Measurements from ENCODE around the gene SLC17A7. TPM values are rescaled to one million over a fixed set of nuclear protein-coding genes. Genes with fewer than 3 reads are reported as not detected.

The SLC17A7 gene
- total RNA-seq, 4 donors from 2014 or later: 1.1 to 1.7 (median 1.2) TPM

DNA sequence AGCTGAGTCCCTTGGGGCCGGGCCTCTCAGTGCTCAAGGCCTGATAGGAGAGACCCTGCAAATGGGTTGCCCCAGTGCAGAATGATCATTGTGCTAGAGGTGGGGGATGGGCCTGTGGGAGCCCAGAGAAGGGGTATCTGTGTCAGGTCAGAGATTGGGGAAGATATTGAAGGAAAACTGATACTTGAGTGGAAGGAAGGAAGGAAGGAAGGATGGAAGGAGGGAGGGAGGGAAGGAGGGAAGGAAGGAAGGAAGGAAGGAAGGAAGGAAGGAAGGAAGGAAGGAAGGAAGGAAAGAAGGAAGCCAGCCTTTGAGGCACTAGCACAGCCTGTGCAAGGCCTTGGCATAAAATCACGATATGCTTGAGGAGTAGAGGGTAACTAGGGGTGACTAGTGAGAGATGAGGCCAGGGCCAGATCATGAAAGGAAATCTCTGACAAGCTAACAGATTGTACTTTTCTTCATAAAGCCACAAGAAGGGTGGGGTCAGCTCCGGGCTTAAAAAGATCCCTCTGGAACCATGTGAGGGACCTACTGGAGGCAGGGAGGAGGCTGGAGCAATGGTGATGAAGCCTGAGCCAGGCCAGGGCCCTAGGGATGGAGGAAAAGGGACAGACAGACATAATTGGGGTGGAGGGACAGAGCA lies 29.5 kb downstream of the SLC17A7 start:
- ATAC-seq: no peak
- no peaks in the 10 kb centered on the region for H3K9me3 ChIP-seq
- no peaks in the 10 kb centered on the region for H3K36me3 ChIP-seq
- no peaks in the 10 kb centered on the region for H3K4me1 ChIP-seq
- peaks cover 62% of the 10 kb centered on the region for H3K27me3 ChIP-seq
- H3K27ac ChIP-seq: no peak overlapping the region
- H3K4me3 ChIP-seq: no peak overlapping the region
- TF ChIP-seq CTCF (IDR thresholded peaks at IDR 0.05): no peak
- TF ChIP-seq POLR2AphosphoS5 (IDR thresholded peaks at IDR 0.05): no peak
- TF ChIP-seq EP300 (IDR thresholded peaks at IDR 0.05): no peak
- no peak for TF ChIP-seq POLR2A (IDR thresholded peaks at IDR 0.05)
- WGBS, 2 donors (ENCODE audit: low coverage in 1 of 2): 63 to 75% methylated on average over 2 of the region's 3 CpGs

DNA sequence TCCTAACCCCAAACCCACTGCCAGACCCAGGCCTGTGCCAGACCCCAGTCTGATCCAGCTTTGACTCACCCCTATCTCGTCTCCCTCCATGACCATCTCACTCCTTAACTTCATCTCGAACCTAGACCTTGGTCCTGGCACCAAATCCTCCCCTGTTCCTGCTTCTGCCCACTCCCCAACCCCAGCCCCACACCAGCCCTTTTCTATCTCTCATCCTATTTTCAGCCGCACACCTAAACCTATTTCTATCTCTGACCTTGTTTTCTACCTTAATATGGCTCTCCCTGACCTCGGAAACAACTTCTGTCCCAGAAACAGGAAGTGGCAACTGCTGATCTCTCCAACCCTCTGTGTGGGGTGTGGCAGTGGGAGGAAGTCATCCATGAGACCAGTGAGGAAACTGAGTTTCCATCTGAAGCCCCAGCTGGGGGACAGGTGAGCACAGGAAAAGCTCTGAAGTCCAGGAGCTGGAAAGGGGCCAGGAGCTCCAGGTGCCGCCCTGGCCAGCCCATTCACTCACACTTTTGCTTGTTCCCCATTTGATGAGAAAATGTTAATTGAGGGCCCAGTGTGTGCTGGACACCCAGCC lies 31.8 kb downstream of the SLC17A7 start:
- Histone ChIP-seq H3K4me1 (no peaks in the 10 kb centered on the region), H3K27me3 (peaks cover 48% of the 10 kb centered on the region), H3K4me3 (no peak overlapping the region), H3K36me3 (no peaks in the 10 kb centered on the region), H3K27ac (no peak overlapping the region), H3K9me3 (no peaks in the 10 kb centered on the region)
- 72 to 100% methylated on average over 1 to 3 of the region's 5 CpGs for WGBS, 2 donors (ENCODE audit: low coverage in 1 of 2)
- no peak for ATAC-seq
- TF ChIP-seq CTCF (IDR thresholded peaks at IDR 0.05) (no peak), POLR2A (IDR thresholded peaks at IDR 0.05) (no peak), EP300 (IDR thresholded peaks at IDR 0.05) (no peak), POLR2AphosphoS5 (IDR thresholded peaks at IDR 0.05) (no peak)

DNA sequence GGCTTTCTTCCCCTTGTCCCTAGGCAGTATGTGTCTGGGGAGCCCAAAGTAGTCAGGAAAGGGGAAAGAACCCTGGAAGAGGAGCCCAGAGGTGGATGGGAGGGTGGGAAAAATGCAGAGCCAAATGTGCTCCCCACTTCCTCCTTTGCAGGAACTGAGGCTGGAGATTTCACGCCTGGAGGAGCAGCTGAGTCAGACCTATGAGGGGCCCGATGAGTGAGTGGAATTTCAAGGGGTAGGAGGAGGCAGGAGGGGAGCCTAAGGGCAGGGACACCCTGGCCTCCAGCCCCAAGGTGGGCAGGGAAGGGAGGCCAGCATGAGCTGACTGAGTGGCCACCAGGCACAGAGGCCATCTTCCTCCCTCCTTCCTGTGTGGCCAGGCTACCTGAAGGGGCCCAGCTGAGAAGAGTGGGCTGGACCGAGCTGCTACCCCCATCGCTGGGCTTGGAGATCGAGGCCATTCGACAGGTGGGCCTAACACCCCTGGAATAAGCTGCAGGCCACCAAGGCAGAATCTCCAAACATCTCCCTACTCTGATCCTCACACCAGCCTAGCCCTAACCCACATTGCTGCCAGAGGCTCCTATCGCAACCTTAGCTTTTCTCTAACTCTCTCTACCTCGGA lies 32.4 kb downstream of the SLC17A7 start:
- no peak for ATAC-seq
- Histone ChIP-seq H3K36me3 (no peaks in the 10 kb centered on the region), H3K4me1 (no peaks in the 10 kb centered on the region), H3K9me3 (no peaks in the 10 kb centered on the region), H3K4me3 (no peak overlapping the region), H3K27me3 (peaks cover 42% of the 10 kb centered on the region), H3K27ac (no peak overlapping the region)
- 68 to 71% methylated on average over 5 of the region's 8 CpGs for WGBS, 2 donors (ENCODE audit: low coverage in 1 of 2)
- TF ChIP-seq CTCF (IDR thresholded peaks at IDR 0.05) (no peak), POLR2AphosphoS5 (IDR thresholded peaks at IDR 0.05) (no peak), POLR2A (IDR thresholded peaks at IDR 0.05) (no peak), EP300 (IDR thresholded peaks at IDR 0.05) (no peak)

GRCh38 chr19:49407482-49408015 lies 33.8 kb downstream of the SLC17A7 start:
- no peaks in the 10 kb centered on the region for H3K9me3 ChIP-seq
- peaks cover 34% of the 10 kb centered on the region for H3K27me3 ChIP-seq
- H3K4me1 ChIP-seq: no peaks in the 10 kb centered on the region
- H3K27ac ChIP-seq: no peak overlapping the region
- no peak for TF ChIP-seq CTCF (IDR thresholded peaks at IDR 0.05)
- no peak for TF ChIP-seq POLR2A (IDR thresholded peaks at IDR 0.05)
- no peak for TF ChIP-seq EP300 (IDR thresholded peaks at IDR 0.05)
- no peak for TF ChIP-seq POLR2AphosphoS5 (IDR thresholded peaks at IDR 0.05)
- WGBS, 2 donors (ENCODE audit: low coverage in 1 of 2): 66 to 87% methylated on average over 4 to 11 of the region's 16 CpGs
- no peaks in the 10 kb centered on the region for H3K36me3 ChIP-seq
- no peak for ATAC-seq
- H3K4me3 ChIP-seq: no peak overlapping the region
